GM10847 (cell line): Measurements from ENCODE around the gene SYNE4.

Experiments
- POLR2A ChIP-seq: IDR thresholded peaks from 2 replicates; pipeline ENCODE4 v1.6.1; 2011; ENCODE audit not compliant: insufficient read length; ENCODE audit errors: extremely low read depth

Gene SYNE4

DNA sequence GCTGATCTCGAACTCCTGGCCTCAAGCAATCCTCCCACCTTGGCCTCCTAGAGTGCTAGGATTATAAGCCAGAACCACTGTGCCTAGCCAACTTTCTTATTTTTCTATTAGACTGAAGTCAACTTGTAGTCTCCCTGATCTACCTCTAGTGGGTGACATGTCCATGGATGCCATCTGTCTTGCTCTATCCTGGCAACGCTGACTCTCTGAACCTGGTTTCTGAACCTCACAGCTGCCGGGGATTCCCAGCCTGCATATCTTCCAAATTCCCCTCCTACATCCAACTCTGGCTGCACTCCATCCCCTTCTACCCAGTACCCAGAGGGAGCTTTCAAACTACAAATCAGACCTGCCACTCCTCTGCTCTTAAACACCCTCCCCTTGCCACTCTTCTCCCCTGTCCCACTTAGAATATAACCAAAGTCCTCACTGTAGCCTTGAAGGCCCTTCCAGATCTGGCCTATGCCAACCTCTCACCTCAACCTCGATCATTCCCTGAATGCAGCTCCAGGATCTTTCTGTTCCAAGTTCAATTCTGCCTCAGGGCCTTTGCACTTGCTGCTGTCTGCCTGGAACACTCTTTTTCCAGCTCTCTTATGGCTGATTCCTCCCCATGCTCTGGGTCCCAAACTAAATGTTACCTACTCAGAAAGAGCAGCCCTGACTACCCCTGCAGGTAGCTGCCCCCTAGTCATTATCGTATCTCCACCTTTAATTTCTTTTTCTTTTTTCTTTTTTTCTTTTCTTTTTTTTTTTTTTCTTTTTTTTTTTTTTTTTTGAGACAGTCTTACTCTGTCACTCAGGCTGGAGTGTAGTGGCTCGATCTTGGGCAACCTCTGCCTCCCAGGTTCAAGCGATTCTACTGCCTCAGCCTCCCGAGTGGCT lies 21.9 kb upstream of the SYNE4 start:
- TF ChIP-seq POLR2A, result no peak

DNA sequence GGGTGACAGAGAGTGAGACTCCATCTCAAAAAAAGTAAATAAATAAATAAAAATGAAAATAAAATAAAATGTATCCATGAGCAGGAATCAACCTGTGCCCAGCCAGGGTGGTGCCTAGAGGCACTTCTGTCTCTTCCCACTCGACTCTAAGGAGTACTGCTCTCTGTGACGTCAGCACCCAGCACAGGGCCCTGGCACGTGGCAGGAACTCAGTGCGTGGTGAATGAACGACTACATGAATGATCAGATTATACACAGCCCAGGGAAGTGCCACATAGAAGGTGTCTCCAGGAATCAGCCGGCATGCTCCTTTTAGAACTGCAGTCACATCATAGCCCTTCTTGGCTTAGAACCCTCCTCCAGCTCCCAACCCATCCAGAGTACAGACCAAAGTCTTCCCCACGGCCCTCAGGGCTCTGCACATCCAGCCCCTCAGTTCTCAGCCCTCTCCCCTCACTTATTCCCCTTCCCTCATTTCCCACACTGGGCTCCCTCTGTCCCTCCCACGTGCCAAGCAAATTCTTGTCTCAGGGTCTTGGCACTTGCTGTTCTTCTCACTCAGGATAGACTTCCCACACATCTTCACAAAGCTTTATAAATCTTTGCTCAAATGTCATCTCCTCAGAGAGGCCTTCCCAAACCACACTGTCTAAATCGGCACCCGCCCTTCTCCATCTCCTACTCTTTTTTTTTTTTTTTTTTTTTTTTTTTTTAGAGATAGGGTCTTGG lies 19.9 kb upstream of the SYNE4 start:
- no peak for TF ChIP-seq POLR2A

DNA sequence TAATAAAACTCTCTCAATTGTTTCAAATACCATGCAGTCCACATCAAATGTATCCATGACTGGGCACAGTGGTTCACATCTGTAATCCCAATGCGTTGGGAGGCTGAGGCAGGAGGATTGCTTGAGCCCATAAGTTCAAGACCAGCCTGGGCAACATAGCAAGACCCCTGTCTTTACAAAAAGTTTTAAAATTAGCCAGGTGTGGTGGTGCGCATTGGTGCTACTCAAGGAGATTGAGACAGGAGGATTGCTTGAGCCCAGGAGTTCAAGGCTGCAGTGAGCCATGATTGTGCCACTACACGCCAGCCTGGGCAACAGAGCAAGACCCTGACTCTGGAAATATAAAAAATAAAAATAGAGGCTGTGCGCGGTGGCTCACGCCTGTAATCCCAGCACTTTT lies 19.1 kb upstream of the SYNE4 start:
- no peak for TF ChIP-seq POLR2A

DNA sequence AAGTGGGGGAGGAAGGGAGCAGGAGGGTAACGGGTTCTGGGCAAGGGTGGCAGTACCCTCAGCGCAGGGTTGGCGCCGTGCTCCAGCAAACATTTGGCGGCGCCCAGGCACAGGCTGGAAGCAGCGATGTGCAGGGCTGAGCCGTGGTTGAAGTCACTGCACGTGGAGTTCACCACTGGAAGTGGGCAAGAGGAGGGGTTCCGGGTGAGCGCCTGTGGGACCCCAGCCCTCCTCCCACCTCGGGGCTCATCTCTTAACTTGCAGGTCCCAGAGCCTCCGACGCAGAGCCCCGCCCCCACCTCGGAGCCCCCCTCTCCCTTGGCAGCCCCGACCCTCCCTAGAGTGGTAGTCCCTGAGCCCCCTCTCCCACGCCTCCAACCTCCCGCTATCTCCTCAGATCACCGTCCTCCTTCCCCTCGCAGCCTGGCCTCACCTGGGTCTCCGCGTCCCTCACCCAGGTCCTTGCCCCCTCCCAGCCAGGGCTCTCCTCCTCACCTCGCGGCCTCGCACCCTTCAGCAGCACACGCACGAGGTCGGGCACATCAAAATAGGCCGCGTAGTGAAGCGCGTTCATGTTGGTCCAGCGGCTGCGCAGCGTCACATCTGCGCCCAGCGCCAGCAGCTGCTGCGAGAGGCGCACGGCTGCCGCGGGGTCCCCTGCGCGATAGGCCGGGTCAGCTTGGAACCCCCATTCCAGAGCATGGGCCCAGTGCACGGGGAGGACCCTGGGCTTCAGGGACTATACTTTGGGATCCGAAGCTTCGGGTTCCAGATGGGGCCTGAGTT lies 17.7 kb upstream of the SYNE4 start:
- no peak for TF ChIP-seq POLR2A

DNA sequence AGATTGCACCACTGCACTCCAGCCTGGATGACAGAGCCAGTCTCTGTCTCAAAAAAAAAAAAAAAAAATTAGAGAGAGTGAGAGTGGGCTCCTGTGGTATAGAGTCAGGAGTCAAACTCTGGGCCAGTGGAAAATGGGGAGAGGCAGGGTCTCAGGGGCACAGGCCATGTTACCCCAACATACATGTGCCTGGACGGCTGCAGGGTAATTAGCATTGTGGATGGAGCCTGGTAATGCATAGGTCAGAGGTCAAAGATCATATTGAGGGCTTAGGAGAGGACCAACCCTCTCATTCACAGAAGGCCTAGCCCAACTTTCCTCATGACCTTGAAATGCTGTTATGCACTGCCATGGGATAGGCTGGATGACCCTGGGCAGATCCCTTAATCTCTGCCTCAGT lies 16.9 kb upstream of the SYNE4 start:
- TF ChIP-seq POLR2A, result no peak

DNA sequence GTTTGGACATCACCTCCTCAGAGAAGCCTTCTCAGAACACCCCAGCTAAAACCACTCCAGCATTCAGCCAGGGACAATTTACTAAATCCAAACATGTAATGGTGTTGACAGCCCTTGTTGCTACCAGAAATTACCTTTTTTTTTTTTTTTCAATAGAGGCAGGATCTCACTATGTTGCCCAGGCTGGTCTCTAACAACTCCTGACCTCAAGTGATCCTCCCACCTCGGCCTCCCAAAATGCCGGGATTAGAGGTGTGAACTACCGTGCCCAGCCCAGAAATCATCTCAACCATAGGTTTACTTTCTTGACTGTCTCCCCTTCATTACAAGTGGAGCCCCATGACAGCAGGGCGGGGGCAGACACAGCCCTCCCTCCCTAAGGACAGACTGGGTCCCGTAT lies 14.8 kb upstream of the SYNE4 start:
- TF ChIP-seq POLR2A, result no peak

DNA sequence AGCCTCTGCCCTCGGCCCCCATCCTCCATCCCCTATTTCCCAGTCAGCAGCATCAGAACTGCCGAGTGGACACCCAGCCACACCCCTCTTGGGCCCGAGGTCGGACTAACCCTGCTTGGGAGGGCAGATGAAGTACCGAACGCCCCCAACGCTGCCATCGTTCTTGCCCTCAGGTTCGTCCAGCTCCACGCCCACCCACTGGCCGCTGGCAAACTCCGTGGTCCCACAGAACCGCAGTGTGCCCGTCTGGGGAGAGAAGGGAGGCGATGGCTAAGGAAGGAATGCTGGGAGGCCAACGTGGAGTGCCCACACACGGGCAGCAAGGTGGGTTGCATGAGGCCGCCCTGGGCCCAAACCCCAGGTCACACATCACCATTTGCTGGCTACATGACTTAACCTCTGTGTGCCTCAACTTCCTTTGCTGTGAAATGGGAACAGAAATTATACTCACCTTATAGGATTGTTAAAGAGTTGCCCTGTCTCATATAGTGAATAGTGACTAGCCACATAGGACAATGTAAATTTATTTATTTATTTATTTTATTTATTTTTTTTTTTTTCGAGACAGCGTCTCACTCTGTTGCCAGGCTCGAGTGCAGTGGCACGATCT lies 10.6 kb upstream of the SYNE4 start:
- TF ChIP-seq POLR2A, result no peak

DNA sequence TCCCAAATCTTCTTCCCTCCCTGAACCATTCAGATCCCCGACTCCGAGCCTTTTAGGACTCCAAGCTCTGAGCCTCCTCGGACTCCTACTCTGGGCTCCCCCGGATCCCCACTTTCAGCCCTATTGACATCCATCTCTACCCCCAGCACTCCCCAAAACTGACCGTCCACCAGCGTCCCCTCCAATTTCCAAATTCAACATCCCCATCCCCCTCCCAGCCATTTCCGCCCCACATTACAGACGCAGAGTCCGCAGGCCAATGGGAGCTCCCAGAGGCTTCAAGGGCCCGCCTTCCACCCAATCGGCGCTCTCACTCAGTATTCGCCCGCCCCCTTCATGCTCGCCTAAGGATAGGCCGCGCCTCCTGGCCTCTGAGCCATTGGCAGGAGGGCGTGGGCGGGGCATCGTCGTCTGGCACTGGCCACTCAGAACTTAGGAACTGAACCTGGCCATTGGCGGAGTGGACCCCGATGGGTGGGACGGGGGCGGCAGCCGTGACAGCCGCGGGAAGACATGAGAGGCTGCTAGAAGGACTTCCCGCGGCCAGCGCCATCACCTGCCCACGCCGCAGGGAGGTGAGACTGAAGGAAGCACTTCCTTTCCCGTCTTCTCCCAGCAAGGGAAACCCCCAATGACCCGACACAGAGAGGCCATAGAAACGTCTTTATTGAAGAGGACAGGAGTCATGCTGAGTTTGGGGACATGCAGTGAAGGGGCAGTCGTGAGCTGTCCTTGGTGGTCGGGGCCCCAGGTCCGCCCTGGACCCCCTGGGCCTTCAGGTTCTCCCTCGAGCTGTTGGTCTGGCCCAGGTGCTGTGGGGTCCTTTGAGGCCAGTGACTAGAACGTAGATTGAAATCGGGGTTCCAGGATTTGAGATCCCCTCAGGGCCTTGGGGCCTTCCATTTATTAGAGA lies 5.7 kb upstream of the SYNE4 start, which contains the start of gene ALKBH6:
Gene ALKBH6 (minus strand): TSS at position 202 of the 913 bp plus-strand sequence. CDS start 816 bp downstream, outside the sequence.
- peak; percentile 58 for TF ChIP-seq POLR2A

DNA sequence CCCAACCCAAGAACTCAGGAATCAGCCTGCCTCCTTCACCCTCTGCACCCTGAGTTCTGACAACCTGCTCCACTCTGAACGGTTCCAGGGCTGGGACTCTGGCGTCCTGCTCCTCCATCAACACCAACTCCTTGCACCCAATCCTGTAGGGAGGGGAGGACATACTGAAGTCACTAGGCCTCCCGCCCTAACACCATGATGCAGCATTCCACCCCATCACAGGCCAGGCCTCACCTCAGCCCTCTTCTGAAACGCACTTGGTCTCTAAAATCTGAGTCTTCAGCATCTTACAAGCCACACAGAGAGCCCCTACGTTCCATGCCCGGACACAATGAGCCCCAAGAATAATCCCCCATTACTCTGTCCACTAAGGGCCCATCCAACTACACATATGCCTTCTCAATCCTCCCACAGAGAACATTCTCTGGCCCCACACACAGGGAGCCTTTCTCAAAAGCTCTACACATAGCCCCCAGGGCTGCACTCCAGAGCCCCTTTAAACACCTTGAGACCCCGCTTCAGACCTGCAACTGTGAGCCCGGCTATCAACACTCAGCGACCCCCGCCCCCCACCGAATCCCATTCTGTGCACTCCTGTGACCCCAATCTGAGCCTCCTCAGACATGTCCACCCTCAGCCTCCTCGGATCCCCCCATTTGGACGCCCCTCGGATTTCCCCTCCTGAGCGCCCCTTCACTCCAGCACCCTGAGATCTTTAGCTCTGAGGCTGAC lies 4.8 kb upstream of the SYNE4 start:
- TF ChIP-seq POLR2A, result no peak

DNA sequence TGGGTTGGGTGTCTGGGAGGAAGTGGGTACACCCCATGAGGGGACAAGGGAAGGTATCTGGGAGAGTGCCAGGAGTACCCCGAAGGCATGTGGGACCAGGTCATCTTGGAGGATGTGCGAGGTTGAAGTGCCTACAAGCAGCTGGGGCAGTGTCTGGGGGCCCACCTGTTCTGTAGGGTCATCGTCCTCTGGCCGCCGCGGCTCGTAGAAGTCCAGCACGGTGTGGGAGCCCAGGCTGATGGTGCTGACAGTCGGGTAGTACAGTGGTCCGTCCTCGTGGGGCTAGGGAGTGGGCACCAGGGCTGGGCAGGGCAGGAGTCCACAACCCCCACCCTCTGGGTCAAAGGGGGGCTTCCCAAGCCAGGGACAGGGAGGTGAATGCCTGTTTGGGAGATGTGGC lies 1.8 kb upstream of the SYNE4 start:
- no peak for TF ChIP-seq POLR2A

DNA sequence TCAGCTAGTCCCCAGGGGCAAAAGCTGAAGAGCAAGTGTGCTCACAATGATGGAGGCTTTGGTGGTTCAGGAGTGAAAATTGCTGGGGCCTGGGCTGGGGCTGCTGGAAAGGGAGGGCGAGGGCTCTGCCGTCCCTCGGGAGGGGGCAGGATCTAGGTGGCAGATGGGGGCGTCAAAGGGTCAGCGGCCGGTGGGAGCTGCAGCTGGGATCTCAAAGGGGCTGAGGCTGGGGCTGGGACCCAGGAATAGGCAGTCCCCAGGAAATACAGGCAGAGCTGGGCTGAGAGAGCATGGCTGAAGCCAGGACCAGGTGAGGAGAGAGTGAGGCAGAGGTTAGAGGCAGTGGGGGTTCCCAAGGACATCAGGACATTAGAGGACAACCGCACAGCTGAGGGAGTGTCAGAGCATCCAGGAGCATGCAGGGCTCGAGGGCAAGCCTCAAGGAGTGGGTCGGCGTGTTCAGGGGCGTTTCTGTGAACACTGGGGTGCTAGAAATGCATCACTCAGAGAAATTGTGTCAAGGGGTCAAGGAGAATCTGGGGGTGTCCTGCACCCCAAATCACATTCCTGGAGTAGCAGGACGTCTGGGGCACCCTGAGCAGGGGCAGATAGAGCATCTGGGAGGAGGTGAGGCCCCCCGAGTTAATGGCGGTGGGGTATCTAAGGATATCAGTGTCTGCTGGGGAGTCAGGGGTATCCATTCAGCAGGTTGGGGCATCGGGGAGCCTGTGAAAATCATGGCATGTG lies 1.2 kb upstream of the SYNE4 start:
- no peak for TF ChIP-seq POLR2A

DNA sequence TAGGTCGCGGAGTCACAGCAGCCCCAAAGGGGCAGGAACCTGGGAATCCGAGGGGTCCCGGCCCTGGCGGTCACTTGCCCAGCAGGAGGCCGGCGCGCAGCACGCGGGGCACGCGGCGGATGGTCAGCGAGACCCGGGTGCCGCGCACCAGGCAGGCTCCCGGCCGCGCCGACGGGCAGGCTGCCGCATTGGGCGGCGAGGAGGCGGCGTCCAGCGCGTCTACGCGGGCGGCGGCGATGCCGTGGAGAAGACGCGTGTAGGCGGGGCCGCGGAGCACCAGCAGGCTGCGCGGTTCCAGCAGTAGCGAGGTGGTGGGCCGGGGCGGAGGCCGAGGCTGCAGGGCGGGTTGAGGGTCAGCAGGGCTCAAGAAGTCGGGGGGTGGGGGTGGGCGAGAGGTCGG lies 607 bp upstream of the SYNE4 start:
- TF ChIP-seq POLR2A, result no peak

DNA sequence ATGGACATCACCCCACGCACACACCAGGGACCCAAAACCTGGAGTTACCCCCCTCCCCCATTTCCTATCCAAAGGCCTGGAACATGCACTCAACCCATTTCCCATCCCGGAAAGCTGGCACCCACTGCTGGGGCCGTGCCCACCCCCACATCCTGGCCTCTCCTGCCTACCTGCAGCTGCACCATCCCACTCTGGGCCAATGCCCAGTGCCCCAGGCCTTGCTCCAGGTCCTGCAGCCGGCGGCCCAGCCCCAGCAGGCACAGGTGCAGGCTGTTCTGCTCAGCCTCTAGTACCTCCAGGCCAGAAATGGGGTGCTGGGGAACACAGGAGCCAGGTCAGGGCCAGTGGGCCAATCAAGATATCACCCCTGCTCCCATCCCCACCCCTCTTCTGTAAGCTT lies 1.7 kb downstream of the SYNE4 start:
- TF ChIP-seq POLR2A, result no peak
